Esophagus muscularis mucosa (tissue), 4 donors: ENCODE measurements around the gene MED13L. TPM values are rescaled to one million over a fixed set of nuclear protein-coding genes. Genes with fewer than 3 reads are reported as not detected.

Source experiments
- DNase-seq: peaks from one replicate; pipeline ENCODE4 v3.0.0-alpha.2; 2017; ENCODE audit errors: extremely low spot score
- H3K27ac ChIP-seq, 4 donors: fragments of 200-600 bp; sonication (generic); replicated peaks in 1 of 4; 1 replicate in 3 of 4; 2 replicates in 1 of 4; pipeline ENCODE4 v1.5.1; 2016 to 2019; ENCODE audit warnings: mild to moderate bottlenecking in 1 of 4
- H3K27me3 ChIP-seq, 4 donors: fragments of 200-600 bp; sonication (generic); one replicate each; pipeline versions ENCODE4 v1.5.1 to v1.6.0; 2016 to 2019
- H3K36me3 ChIP-seq, 4 donors: fragments of 200-600 bp; sonication (generic); one replicate each; pipeline ENCODE4 v1.5.1; 2016 to 2019
- H3K4me1 ChIP-seq, 4 donors: fragments of 200-600 bp; sonication (generic); one replicate each; pipeline ENCODE4 v1.5.1; 2016 to 2019
- H3K4me3 ChIP-seq, 4 donors: fragments of 200-600 bp; sonication (generic); 1 replicate in 2 of 4; 2 replicates in 2 of 4; pipeline ENCODE4 v1.5.1; 2016 to 2019; ENCODE audit warnings: mild to moderate bottlenecking in 4 of 4, moderate library complexity in 1 of 4
- H3K9me3 ChIP-seq, 4 donors: fragments of 200-600 bp; sonication (generic); 1 replicate in 3 of 4; 2 replicates in 1 of 4; pipeline ENCODE4 v1.5.1; 2016 to 2019
- CTCF ChIP-seq, 3 experiments: fragments of 200-600 bp in 2 of 3; fragments of 450-650 bp in 1 of 3; sonication (generic) in 2 of 3; IDR thresholded peaks; one replicate each; pipeline ENCODE4 v1.5.1; 2017 to 2019; ENCODE audit warnings: antibody characterized with exemption in 3 of 3, mild to moderate bottlenecking in 2 of 3, moderate library complexity in 1 of 3
- EP300 ChIP-seq: sonication (generic); formaldehyde crosslinking; IDR thresholded peaks from one replicate; pipeline ENCODE4 v1.6.1; 2017; ENCODE audit warnings: antibody characterized with exemption
- POLR2A ChIP-seq: fragments of 450-650 bp; IDR thresholded peaks from one replicate; pipeline ENCODE4 v1.6.1; 2017; ENCODE audit warnings: antibody characterized with exemption, moderate library complexity, mild to moderate bottlenecking, low read depth
- POLR2AphosphoS5 ChIP-seq, 2 donors: sonication (generic); formaldehyde crosslinking; IDR thresholded peaks; one replicate each; pipeline ENCODE4 v1.6.1; 2017; ENCODE audit warnings: antibody characterized with exemption in 2 of 2
- WGBS: methylation state at CpG from one replicate; pipeline ENCODE4 v1.1.5; 2018; 5-methylcytosine and 5-hydroxymethylcytosine counted together
- intact Hi-C: fragments of 100-400 bp; cut with DNase I; formaldehyde crosslinking; loops from one replicate; pipeline ENCODE4 v1.15.1; 2023
- total RNA-seq, 4 donors: library from RNA; depleted of rRNA; stranded (reverse); fragments of >200 nt; gene quantifications; one replicate each; pipeline versions ENCODE4 v1.1.0 to v1.2.1, GENCODE V29; 2016

The MED13L gene
- total RNA-seq, 4 donors from 2014 or later: 141 to 350 (median 175) TPM

DNA sequence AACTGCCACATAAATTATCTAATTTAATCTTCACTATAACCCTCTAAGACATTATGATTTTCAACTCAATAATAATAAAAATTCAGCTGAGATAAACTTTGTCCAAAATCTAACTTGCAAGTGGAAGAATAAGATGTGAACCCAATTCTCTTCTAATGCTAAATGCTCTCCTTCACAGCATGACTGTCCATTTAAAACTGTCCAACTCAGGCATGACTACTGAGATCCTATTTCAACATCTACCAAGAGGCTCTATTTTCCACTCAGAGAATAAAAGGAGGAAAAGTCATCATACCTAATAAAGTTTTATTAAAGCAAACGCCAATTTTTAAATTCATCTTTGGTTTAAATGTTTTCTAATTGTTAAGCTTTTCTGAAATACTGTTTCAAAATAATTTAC, 183.6 kb downstream of the MED13L start:
- WGBS: 94% methylated on average over 1 of the region's 1 CpG
- TF ChIP-seq POLR2AphosphoS5 (IDR thresholded peaks at IDR 0.05): no peak
- TF ChIP-seq POLR2A: no peak
- no peak for TF ChIP-seq EP300
- TF ChIP-seq CTCF (IDR thresholded peaks at IDR 0.05): no peak
- no peaks in the 10 kb centered on the region for H3K27me3 ChIP-seq

DNA sequence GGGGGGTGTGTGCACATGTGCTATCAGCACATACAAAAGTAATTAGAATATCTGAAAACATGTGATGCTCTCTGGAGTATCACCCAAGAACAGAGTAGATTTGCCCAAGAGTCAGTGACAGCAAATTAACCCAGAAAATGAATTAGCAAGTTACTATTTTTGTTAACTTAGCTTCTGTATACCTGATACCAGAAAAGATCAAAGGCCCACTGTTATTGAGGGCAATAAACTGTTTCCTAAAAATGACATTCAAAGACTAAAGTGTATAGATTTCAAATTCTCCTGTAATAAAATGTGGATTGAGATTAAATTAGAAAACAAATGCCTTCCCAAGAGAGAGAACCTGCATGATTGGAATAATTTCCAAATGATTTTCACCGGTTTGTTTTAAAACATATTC, 184.7 kb downstream of the MED13L start:
- WGBS: 88% methylated on average over 1 of the region's 1 CpG

More for the DNA sequence above, 183.6 kb downstream of the MED13L start:
- peaks cover 0 to 7% (median 0%) of the 10 kb centered on the region in 4 donors for H3K36me3 ChIP-seq
- no peak overlapping the region for H3K27ac ChIP-seq
- intact Hi-C loops: no loop called here
- H3K9me3 ChIP-seq: no peaks in the 10 kb centered on the region
- DNase-seq: no peak
- peaks cover 0 to 6% (median 3%) of the 10 kb centered on the region in 4 donors for H3K4me1 ChIP-seq
- no peak overlapping the region for H3K4me3 ChIP-seq

GRCh38 chr12:116092162-116092561, 185.3 kb downstream of the MED13L start:
- Histone ChIP-seq H3K9me3 (no peaks in the 10 kb centered on the region), H3K27ac (no peak overlapping the region), H3K36me3 (peaks cover 0 to 7% (median 0%) of the 10 kb centered on the region in 4 donors), H3K27me3 (no peaks in the 10 kb centered on the region), H3K4me1 (peaks cover 4 to 10% (median 6%) of the 10 kb centered on the region in 4 donors), H3K4me3 (no peak overlapping the region)
- 87% methylated on average over 3 of the region's 3 CpGs for WGBS
- intact Hi-C loops: no loop called here
- TF ChIP-seq EP300: no peak
- no peak for TF ChIP-seq POLR2A
- TF ChIP-seq CTCF (IDR thresholded peaks at IDR 0.05): no peak
- TF ChIP-seq POLR2AphosphoS5 (IDR thresholded peaks at IDR 0.05): no peak
- DNase-seq: no peak

More for the DNA sequence above, 184.7 kb downstream of the MED13L start:
- intact Hi-C loops: no loop called here
- no peak overlapping the region for H3K4me3 ChIP-seq
- peaks cover 0 to 7% (median 0%) of the 10 kb centered on the region in 4 donors for H3K36me3 ChIP-seq
- H3K27ac ChIP-seq: no peak overlapping the region
- no peaks in the 10 kb centered on the region for H3K27me3 ChIP-seq
- H3K9me3 ChIP-seq: no peaks in the 10 kb centered on the region
- H3K4me1 ChIP-seq: peaks cover 0 to 6% (median 4%) of the 10 kb centered on the region in 4 donors
- TF ChIP-seq POLR2A: no peak
- no peak for TF ChIP-seq EP300
- no peak for TF ChIP-seq POLR2AphosphoS5 (IDR thresholded peaks at IDR 0.05)
- TF ChIP-seq CTCF (IDR thresholded peaks at IDR 0.05): no peak
- DNase-seq: no peak

- DNase-seq: no peak
- intact Hi-C loops: no loop called here
Observed at GRCh38 chr12:116091579-116091978, 185.9 kb downstream of the MED13L start.

More at GRCh38 chr12:116091579-116091978, 185.9 kb downstream of the MED13L start:
- H3K4me1 ChIP-seq: peaks cover 4 to 10% (median 6%) of the 10 kb centered on the region in 4 donors
- H3K27ac ChIP-seq: no peak overlapping the region
- TF ChIP-seq EP300: no peak
- TF ChIP-seq POLR2AphosphoS5 (IDR thresholded peaks at IDR 0.05): no peak
- TF ChIP-seq POLR2A: no peak
- TF ChIP-seq CTCF (IDR thresholded peaks at IDR 0.05): no peak
- no peak overlapping the region for H3K4me3 ChIP-seq
- no peaks in the 10 kb centered on the region for H3K27me3 ChIP-seq
- H3K9me3 ChIP-seq: no peaks in the 10 kb centered on the region
- H3K36me3 ChIP-seq: peaks cover 0 to 7% (median 0%) of the 10 kb centered on the region in 4 donors
